Stimulated activated CD8-positive, alpha-beta memory T cell treated with anti-CD3 and anti-CD28 coated beads, Interleukin-7, amount 100 ng/mL, for 24 hours (primary cell): Measurements from ENCODE around the gene PPP3CA.
"Not testable (repeated sequence)": the region's sequence is repeated elsewhere in the genome, so short reads cannot be mapped to it uniquely, and the experiment has no call there.

Experiments
- DNase-seq: peaks from one replicate; pipeline ENCODE4 v3.0.0-alpha.2; 2020; ENCODE audit warnings: low read depth

PPP3CA gene

DNA sequence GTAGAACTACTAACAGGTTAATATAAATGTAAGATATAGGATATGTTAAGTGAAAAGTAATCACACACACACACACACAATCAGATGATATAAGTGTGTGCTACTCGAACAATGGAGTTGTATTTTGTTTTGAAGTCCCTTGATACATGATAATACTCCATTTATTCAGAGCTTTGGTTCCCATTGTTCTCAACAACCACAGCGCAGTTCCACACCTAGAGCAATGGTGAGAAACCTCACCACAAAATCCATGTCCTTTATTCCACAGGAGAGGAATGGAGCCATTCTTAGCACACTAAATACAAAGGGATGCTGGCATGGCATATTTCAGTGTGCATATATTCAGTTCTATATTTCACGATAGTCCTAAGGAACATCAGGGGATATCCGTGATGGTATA is 139.2 kb downstream of the PPP3CA start:
- no peak for DNase-seq

DNA sequence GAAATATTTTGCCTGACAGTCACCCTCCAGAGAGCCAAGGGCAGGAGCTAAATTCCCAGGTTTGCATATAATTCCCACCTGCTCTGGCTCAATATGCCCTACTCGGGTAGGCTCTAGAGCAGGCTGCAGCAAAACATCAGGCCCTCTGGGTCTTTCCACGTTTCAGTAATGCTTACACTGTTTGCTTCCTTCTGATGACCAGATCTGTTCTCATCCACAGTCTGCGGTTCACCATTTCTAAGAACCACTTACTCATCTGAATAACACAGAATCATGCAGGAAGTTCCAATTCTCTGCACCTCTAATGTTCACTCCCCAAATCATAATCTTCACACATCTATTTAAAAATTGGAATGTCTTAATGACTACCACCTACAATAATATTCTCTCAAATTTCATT is 141.4 kb downstream of the PPP3CA start:
- DNase-seq: no peak

DNA sequence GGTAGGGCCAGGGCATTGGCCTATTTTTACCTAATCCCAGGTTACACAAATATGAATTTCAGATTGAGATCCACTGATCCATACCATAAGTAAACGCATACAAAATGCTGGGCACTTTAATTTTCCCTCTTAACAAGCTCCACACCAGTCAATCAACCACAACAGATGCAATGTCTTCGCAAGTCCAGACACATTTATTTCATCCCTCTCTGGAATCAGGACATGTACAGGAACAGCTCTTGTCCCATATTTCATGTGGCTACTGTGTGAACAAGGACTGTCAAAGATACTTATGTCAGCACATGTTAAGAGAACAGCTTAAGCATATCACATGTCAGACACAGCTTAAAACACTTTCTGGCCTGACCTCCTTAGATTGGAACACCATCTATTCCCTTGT is 145.9 kb downstream of the PPP3CA start:
- DNase-seq: no peak

DNA sequence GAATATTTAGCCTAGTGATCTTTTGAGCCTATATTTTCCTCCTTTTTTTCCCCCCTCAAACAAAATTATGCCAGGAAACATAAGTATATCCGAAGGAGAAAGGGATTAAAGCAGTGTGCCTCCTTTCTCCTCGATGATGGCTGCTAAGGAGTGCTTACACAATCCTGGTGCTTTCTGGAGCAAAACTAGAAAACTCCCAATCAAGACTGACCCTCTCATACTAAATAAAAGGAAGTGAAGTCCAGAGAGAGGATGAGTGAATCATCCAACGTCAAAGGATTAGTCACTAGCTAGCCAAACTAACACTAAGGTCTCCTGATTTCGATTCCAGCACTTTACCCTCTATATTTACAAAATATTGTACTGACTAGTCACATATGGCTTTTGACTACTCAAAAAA is 146.8 kb downstream of the PPP3CA start:
- no peak for DNase-seq

DNA sequence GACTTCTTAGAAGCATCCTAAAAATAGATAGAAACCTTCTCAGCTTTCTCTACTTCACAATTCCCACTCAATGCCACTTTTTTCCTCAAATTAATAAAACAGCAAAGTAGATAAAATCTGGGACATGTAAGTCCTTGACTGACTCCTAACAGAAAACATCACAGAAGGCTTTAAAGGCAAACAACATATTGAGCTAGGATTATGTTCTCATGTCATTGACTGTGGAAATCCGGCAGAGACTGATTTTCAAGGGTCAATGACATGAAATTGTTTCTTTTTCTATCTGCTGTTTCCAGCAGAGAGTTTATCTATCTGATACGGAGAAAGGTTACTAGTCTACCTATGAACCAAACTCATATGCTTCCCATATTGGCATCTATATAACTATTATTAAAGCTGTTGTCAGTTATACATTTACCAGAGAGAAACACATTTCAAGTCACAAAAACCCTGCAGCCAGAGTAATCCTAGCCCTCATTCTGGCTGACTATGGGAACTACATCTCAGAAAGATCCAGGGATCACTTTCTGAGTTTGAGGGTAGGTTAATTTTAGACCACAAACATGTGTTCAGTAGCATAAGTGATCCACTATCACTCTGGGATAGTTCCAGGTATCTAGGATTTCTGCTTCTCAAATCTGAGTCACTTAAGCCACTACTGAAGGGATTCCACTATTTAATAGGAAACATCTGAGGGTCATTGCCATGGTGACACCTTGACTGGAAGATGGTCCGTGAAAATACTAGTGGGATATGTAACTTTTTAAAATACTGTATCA is 147.6 kb downstream of the PPP3CA start:
- no peak for DNase-seq

DNA sequence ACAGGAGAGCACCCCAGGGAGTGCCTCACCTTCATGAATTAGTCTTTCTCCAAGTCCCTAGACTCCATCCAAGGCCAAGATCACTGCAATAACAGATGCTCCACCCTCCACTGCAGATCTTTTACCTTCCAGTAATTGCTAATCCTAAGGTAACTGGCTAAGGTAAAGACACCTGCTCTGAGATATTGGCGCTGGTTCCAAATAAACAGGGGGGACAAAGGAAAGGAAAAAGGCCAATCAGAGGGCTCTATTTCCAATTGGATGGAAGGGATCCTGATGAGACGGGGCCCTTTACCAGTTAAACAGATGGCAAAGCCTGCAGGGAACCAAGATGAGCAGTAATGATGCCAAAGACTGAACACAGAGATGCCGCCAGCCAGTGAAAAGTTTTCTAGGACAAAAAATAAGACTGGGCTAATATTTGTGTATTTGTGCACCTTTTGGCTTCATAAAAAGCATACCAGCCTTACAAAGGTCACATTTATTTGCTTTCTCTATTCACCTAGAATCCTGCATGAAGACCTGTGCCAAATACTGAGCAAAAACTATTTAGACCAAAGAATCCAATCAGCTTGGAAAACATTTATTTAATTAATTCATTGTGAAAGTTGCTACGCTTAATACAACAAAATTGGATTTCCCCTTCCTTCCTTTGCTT is 148.5 kb downstream of the PPP3CA start:
- DNase-seq: no peak

DNA sequence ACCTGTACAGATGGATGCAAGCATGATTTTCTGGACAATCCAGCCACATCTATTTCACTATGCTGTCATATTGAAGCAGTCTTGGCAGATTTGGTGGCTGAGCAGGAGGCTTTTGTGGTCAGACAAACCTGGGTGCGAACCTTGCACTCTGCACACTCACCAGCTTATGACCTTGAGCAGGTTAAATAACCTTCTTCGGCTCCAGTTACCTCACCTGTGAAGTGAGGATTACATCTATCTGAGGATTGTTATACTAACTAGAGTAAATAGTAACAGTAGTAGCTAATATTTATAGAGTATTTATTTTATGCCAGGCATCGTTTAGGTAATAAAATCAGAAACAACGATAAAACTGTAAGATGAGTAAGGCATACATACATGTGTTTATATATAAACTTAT is 150.0 kb downstream of the PPP3CA start:
- DNase-seq: no peak

DNA sequence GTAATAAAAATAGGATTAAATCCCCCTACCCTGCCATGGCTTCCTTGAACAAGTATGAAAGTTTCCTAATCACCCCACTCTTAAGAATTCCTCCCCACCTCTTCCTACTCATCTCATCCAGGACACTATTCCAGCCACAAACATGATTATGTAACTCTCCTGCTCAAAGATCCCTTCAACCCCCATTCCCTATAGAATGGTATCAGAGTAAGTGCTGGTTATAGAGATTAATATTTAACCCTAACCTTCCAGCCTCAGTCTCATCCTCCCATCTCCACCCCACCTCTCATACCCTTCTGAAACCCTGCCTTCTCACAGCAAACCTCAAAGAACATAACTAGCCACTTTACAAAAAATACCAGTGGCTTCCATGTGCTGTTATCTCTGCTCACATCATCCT is 155.1 kb downstream of the PPP3CA start:
- no peak for DNase-seq

DNA sequence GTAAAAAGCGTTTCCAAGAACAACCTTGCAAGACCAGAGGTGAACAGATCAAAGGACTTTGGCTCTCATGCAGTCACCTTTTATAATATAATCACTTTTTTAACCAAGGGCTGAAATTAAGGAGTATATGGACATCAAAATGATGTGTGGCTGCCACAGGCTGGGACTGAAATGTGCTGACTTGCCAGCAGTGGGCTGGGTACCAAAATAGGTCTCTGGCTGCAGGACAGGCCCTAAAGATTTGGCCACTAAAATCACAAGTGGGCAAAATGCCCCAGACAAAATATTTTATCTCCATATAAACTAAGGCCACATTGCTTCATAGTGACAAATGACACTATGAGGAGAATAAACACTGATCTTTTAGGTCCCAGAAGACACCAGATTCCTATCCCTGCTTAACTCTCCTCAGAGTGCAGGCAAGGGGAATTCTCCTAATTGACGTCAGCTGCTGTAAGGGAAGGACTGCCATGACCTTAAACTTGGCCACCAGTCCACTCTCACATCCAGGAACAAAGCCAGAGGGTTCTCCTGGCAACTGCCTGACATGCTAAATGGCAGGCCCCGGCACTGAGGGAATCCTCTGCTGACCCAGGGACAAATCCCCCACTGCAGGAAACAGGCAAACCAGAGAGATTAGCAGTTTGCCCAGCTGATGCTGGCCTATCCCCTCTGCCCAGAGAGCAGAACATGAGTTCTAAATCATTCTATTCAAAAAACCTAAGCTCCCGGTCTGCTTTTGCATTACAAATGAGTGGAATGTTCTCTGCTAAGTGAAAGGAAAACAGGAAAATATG is 155.8 kb downstream of the PPP3CA start:
- DNase-seq: no peak

DNA sequence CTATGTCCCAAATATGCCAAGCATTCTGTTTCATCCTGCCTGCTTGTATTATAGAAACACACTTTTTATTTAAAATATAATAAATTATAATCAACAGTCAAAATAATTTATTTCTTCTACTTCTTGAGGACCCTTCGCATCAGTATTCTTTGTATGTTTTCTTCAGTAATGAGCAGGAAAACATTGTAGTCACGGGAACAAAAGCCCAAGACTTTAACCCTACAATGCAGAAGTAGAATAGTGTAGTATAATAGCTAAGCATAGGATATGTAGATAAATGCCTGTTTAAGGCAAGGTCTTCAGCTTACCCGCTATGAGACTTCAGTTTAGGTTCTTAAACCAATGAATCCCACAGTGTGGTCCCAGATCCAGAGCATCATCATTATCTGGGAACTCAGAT is 156.6 kb downstream of the PPP3CA start:
- no peak for DNase-seq

DNA sequence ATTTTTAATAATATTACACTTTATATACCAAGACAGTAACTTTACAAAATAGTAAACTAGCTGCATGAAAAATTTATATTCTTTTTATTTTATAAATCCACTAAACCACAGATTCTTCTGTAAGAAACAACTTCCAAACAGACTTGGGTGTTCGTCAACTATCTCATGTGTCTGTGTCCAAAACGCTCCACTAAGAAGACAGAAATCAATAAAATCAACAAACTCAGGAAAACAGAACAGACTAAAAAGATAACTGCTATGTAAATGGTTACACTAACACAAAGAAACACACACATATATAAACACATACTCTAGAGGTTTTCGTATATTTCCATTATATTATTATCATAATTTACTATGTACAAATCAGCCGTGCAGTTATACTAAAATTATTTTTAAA is 158.4 kb downstream of the PPP3CA start:
- DNase-seq: no peak

DNA sequence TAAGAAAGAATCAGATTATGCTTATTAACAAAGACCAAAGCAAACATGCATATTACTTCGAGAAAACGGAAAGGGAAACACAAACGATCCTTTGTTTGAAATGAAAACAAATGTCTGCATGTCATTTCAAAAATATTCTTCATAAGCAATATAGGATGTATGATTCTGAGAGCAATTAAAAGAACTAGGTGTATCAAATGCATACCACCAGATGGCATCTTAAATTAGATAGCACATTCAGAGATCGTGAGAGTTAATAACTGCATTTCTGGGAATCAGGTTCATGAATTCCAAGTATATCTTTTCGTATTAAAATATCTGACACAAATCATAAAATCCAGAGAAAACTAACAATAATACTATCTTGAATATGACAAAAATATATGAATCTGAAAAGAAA is 159.5 kb downstream of the PPP3CA start:
- DNase-seq: no peak

DNA sequence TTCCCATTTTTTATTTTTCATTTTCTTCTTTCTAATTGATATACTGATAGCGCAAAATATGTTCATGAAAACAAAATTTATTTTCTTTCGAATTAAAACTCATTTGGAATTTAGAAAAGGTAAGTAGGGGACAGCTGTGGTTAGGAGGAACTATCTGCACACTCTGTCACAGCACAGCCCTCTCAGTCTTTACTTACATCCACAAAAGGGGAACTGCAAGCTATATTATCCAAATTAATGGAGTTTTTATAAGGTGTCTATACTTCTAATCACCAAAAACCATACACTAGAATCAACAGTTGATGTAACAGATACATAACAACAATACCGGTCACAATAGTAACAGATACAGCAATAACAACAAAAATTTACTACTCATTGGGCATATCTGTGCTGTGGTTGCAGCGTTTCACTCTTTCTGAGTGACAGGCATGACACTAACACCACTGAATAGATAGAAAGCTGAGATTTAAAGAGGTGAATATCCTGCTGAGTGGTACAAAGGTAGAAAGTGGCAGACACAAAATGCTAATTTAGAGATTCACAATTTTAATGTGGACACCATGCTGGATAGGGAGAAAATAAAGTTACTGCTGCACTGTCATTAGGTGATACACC is 160.7 kb downstream of the PPP3CA start:
- no peak for DNase-seq

DNA sequence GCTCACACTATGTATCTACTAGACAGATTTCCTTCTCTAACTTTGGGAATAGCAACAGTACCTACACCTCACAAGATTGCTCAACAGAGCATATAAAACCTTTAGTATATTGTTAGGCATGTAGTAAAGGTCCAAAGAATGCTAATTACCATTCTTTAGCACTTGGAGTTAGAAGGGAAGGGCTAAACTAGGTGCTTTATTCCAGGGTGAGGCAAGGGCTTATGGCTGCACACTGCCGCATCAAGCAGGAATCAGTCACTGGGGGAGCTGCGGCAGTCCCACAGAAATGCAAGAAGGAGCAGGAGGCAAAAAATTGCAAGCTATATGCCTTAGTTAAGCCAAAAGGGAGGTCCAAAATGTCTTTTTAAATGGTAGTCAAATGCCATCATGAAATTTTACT is 162.7 kb downstream of the PPP3CA start:
- no peak for DNase-seq

DNA sequence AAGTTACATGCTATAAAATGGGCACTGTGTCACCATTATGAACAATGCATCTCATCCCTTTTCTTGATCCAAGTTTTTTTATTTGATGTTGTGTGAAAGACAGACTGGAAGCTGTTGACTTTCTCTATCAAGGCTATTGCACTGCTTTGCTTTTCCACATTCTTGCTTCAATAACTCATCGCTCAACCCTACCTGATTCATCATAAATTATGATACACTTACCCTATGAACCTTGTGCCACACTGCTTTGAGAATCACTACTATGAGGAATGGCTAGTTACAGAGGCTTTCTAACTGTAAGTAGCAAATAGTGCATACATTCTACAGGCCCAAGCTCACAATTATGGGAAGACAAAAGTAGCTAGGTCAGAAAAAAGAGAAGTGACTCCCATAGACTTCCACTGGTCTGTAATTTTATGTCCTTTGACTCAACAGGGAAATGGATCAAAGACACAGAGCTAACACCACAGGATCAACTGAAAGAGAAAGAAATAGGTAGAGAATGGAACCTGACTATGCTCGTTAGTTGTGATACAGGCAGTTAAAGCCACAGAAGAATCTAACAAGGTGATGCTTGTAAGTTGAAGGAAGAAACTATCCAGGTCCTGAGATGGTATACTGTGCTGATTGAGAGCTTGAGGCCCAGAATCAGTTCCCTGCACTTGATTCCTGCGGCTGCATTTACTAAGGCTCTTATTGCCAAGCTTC is 163.5 kb downstream of the PPP3CA start:
- DNase-seq: no peak

DNA sequence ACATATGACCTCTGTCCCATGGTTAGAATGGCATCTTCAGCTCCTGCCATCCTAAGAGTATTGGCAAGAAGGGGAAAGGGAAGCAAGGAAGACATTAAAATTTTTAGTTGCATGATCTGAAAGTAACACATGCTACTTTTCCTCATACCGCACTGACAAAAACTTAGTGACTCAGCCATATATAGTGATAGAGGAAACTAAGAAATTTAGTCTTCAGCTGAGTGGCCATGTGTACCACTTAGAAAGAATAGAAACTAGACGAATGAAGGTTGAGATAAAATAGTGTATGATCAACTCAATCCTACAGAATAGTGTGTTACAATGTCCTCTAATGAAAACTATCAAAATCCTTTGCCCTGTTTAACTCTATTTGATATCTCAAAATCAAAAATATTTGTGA is 164.1 kb downstream of the PPP3CA start:
- no peak for DNase-seq

DNA sequence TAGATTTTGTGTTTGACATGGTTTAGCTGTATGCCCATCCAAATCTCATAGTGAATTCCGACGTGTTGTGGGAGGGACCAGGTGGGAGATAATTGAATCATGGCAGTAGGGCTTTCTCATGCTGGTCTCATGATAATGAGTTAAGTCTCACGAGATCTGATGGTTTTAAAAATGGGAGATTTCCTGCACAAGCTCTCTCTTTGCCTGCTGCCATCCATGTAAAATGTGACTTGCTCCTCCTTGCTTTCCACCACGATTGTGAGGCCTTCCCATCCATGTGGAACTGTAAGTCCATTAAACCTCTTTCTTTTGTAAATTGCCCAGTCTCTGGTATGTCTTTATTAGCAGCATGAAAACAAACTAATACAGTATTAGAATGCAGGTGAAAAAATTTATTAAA is 164.6 kb downstream of the PPP3CA start:
- DNase-seq: not testable (repeated sequence)

DNA sequence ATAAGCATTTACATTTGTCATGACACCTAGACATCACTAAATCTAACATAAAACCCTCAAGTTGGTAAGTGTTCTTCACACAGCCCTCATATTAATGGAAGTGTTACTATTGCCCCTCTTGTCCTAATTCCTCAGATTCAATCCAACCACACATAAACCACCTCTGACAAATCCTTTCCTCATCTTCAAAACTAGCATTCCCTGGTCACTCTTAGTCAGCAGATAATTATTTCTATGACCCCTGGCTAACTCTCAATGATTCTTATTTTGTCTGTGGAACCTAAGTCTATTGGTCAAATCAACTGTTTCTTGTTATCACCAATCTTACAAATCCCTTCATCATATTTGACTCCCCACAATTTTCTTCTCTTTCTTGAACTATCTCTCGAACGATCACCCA is 168.6 kb downstream of the PPP3CA start:
- no peak for DNase-seq

DNA sequence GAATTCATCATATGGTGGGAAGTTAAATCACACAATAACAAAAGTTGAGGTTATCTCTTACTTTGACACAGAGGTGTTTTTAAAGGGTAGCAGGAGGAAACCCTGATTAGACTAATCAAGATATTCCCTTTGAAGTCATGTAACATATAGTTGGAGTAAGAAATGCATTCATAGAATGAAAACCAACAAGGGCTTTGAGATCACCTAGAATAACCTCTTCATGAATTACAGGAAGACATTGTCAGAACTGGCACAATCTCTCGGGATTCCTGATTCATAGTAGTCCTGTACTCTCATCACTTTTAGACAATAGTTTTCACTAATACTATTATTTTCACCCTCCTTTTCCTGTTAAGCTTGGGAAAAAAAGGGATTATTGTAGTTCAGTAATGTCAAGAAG is 170.2 kb downstream of the PPP3CA start:
- no peak for DNase-seq

DNA sequence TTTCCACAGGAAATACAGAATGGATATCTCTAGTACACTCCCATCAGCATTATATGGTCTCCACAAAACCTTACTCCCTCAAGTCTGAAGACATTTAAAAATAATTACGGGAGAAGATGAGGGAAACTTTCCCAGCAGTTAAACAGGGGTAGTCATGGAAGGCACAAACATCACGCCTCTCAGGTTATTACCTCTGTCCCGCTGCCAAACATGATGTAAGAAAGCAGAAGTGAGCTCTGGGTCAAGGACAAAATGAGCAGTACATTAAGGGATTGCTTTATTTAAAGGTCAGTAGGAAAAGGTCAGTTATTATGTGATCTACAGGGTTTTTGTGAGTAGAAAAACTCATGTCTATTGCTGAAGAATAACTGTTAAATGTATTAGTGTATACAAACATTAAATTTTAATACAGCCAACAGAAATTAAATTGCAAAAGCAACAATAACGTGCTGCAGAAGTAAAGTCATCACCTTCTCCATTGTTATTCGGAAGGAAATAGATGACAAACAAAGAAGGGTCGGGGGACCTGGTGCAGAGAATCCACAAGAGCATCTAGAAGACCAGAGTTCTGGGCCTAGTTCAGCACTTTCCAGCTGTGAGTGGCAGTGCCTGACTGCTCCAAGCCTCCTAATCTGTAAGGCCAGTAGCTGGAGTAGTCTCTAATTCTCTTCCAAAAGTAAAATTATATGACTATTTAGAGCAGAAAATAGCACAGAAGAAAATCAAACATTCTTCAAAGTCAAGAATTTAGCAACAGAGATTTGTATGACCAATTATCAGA is 171.2 kb downstream of the PPP3CA start:
- no peak for DNase-seq

DNA sequence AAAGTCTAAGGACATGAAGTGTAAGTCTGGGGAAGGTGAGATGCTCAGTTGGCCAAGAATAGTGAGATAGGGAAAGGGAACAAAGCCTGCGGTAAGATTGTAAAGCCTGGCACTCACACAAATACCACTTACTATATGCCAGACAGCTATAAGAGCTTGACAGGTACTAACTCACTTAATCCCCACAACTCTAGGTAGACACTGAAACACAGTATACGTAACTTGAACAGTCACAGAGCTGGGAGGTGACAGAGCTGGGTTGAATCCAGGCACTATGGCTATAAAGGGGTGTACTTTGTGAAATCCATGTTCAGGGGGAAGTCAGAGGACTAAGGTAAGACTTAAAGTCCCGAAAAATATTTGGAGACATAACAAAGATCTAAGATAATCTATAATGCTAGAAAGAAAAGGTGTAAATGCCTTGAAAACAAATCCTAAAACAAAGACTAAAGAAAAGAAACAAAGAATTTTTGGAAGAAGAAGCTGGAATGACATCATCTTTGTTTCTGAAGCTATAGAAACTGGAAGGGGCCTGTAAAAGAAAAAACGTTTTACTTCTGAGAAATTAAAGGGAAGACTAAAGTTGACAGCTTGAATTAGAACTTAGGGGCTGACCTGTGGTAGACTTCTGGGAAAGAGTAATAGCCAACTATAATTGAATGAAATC is 172.5 kb downstream of the PPP3CA start:
- DNase-seq: no peak
